HG02885 (cell line): ENCODE measurements around the gene RALA.
A peak's percentile ranks its signal among the peaks of the same experiment; 100 is the strongest.
"Not testable (repeated sequence)": the region's sequence is repeated elsewhere in the genome, so short reads cannot be mapped to it uniquely, and the experiment has no call there.

ENCODE experiments used
- ATAC-seq: cut with Tn5 transposase; IDR thresholded peaks from one replicate; pipeline ENCODE4 v1.9.1; 2021; ENCODE audit warnings: mild to moderate bottlenecking; ENCODE audit not compliant: unreplicated experiment, poor library complexity

The RALA gene

DNA sequence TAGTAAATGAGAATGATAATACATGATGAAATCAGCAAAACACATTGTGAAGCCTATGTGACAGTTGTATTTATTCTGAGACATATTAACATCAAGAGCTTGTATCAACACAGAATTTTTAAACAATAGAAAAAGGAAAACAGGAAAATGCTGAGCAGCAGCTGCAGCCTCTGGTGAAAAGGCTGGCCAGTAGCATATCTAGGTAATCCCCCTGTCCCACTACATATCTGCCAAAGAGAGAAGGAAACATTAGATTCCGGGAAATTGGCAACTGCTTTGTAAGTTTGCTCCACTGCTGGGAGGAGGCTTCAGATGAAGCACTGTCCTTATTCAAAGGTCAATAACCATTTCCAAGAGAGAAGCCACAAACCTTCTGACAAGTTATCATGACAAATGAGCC lies 89.4 kb downstream of the RALA start:
- no peak for ATAC-seq

DNA sequence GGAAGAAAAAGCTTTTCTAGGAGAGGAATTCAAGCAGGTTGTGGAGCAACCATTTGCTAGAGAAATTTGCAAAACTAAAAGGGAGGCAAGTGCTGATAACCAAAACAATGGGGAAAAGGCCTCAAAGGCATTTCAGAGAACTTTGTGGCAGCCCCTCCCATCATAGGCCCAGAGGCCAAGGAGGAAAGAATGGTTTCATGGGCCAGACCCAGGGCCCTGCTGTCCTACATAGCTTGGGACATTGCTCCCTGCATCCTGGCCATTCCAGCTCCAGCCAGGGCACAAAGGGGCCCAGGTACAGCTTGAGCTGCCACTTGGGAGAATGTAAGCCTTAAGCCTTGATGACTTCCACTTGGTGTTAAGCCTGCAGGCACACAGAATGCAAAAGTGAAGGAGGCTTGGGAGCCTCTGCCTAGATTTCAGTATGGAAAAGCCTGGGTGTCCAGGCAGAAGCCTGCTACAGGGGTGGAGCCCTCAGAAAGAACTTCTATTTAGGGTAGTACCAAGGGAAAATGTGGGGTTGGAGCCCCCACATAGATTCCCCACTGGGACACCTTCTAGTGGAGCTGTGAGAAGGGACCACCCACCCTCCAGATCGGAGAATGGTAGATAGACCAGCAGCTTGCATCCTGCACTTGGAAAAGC lies 91.2 kb downstream of the RALA start:
- ATAC-seq: no peak

DNA sequence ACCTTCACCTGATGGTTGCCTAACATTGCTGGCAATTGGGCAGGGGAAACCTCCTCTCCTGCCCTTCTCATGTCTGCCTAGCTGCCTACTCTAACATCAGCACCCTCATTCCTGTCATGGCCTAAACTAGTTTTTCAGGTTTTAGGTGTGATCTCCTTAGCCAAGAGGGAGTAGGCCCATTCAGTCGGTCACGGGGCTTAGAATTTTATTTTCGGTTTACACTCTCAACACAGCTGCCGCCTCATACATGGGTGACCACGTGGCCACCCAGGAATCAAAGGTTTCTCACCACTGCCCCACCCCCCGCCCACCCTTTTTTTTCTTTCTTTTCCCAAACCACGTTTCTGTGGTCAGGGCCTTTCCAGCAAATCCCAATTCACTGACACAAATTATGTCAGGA lies 97.2 kb downstream of the RALA start:
- no peak for ATAC-seq

DNA sequence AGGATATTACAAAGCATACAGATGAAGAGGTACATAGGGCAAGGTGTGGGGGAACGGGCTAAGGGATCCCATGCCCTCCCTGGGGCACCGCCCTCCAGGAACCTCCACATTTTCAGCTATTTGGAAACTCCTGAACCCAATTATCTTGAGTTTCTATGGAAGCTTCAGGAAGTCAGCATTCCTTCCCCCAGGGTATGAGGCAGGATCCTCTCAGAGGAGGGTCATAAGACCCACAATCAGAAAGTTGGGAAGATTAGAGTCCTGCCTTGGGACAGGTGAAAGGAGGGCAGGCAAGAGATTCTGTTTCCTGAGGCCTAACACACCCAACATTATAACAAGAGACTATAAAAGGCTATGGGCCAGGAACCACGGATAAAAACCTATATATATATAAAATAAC lies 98.0 kb downstream of the RALA start:
- no peak for ATAC-seq

DNA sequence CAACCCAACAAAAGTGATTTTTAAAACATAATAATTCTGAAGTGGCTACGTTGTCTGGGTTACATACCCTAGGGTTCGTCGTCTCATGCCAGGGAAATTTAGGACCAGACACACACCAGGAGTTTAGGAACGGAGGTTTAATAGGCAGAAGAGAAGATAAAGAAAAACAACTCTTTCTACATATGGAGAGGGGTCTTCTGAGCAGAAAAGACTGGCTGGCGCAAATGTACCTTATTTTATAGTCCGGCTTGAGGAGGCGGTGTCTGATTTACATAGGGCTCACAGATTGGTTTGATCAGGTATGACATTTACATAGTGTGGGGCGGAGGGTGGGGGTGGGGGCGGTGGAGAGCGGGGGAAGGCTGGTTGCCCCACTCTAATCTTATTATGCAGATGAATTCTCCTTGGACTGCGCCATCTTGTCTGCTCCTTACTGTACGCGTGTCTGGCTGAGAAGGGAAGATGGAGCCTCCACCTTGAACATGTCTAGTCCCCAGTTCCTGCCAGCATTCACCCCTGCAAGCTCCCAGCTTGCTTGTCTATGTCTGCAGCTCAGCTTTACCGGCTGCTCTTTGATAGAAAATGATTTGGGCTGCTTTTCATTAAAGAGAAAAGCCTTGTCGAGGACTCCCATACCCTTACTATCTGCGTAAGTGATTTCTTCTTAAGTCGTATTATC lies 98.7 kb downstream of the RALA start:
- ATAC-seq: no peak

GRCh38 chr7:39727231-39728012 lies 104.0 kb downstream of the RALA start:
- no peak for ATAC-seq

GRCh38 chr7:39732837-39733804 lies 109.7 kb downstream of the RALA start:
- ATAC-seq: peak; percentile 93

DNA sequence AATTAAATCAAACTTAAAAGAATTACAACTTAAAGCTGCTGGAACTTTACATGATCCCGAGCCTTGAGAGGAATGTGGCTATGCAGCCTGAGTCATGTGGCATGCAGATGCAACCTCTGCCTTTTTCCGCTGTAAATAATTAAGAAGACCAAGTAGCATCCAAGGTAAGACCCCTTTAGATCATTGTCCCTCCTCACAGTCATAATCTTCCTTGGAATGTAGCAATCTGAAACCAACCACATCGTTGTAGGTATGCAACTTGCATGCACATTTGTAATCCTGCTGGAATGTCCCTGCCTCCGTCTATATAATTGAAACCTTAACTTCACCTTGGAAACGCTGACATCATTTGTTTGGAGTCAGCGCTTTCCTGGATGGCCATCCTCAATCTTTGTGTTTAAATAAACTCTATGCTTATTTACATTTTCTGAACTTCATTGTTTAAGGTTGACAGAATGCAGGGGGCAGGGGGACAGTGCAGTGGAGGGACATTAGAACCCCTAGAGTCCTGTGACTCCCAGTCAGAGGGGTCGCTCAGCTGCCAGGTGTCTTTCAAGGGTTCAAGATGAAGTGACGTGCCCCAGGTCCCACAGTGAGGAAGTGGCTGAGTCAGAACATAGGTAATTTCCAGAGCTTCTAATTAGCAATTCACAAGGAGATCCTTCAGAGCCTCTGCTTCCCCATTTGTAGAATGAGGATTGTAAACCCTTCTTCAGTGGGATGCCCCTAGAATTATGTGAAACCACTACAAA lies 110.7 kb downstream of the RALA start:
- ATAC-seq: no peak

DNA sequence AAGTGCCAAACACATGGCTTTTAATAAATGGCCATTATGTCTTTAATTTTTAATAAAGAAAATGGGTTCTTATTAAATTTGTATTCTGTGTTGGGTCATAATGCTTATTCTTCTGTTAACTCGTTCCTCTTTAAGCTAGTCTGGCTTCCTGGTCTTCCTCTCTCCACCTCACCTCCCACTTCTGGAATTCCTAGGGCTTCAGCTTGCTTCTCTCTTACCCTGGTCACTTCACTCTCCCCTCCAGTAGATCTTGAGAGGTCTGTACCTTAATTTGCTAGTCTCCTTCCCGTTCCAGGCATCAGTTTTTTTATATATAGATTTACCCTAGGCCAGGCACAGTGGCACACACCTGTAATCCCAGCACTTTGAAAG lies 111.2 kb downstream of the RALA start:
- ATAC-seq: no peak

- no peak for ATAC-seq
These were observed 112.5 kb downstream of the RALA start for GRCh38 chr7:39735903-39736302.

GRCh38 chr7:39741942-39742623 lies 118.7 kb downstream of the RALA start:
- peak; percentile 46 for ATAC-seq

DNA sequence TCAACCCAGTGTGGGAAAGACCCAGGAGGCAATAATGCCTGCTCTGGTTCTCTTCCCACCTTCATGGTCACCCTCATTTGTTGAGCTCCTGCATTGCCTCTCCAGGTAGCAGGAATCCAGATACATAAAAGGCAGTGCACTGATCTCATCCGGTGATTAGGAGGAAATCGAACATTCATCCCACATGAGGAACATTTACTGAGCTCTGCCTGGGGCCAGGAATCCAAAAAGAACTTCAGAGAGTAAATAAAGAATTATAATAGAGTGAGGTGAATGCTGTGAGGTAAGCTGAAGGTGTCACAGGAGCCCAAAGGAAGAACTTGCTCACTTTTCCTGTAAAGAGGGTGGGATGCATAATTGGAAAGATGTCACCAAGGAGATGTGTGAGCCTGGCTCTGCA lies 121.2 kb downstream of the RALA start:
- ATAC-seq: no peak

GRCh38 chr7:39745320-39745719 lies 121.9 kb downstream of the RALA start:
- no peak for ATAC-seq

- peak; percentile 64 for ATAC-seq
These were observed 122.9 kb downstream of the RALA start for GRCh38 chr7:39746103-39746819.

DNA sequence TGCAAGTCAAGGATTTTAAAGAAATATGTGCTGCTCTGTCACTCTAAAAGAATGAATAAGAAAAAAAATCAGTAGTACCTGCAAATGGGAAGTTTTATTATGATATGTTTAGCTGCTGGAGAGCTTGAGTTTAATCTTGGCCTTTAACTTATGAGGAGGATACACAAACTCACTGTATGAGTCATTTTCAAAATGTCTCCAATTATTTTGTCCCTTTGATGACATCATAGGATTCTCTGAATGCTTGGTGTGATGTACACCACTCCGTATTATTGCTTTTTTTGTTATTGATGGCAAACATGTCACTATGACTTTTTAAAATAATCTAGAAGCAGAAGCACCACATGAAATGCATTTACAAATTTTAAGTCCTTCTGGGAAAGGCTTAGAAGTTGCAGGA lies 125.8 kb downstream of the RALA start:
- ATAC-seq: no peak

DNA sequence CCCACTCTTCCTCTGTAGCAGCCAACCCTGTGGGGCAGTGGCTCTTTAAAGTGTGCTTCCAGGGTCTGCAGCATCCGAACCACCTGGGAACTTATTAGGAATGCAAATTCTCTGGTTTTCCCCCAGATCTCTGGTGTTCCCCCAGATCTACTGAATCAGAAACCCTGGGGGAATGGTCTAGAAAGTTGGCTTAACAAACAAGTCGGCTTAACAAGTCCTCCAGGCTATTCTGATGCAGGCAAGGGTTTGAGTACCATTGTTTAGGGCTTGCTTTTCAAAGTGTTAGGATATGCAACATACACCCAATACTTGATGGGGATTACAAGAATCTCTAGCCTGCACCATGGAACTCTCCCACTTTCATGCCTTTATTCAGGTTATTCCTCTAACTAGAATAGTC lies 126.3 kb downstream of the RALA start:
- ATAC-seq: no peak

DNA sequence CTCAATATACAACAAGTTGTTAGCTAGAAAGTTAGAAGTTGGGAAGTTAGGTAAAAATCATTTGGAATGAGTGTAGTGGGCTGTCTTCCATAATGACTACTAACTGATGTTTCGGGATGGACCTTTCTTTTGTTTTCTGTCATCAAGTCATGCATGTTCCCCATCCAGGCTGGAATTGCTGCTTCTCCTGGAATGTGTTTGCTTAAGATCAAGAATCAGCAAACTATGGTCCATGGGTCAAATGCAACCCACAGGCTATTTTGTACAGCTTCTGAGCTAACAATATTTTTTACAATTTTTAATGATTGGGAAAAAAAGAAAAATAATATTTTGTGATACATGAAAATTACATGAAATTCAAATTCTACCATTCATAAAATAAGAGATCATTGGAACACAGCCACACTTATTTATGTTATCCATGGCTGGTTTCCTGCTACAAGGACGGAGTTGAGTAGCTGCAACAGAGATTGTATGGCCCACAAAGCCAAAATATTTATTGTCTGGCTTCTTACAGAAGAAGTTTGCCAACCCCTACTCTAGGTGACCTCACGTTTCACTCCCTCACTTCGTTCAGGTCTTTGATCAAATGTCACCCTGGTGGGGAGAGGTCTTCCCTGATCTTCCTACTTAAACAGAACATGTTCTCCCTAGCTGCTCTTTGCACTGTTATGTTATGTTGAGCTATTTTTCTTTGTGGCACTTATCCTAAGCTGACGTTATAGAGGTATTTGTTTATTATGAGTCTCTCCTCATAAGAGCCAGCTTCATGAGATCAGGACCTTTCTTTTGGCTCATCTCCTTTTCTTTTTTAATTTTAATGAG lies 127.1 kb downstream of the RALA start:
- ATAC-seq: no peak

DNA sequence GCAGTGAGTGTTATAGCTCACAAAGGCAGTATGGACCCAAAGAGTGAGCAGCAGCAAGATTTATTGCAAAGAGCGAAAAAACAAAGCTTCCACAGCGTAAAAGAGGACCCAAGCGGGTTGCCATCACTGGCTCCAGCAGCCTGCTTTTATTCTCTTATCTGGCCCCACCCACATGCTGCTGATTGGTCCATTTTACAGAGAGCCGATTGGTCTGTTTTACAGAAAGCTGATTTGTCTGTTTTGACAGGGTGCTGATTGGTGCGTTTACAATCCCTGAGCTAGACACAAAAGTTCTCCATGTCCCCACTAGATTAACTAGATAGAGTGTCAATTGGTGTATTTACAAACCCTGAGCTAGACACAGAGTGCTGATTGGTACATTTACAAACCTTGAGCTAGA lies 129.9 kb downstream of the RALA start:
- not testable (repeated sequence) for ATAC-seq
